Skeletal muscle tissue (tissue), 4 donors: ENCODE measurements around the gene CASP1. TPM values are rescaled to one million over a fixed set of nuclear protein-coding genes. Genes with fewer than 3 reads are reported as not detected.

Experiments
- H3K27ac ChIP-seq: one replicate; pipeline ENCODE4 v1.7.0; 2013; ENCODE audit warnings: mild to moderate bottlenecking, low read depth, low read length, inconsistent platforms
- H3K27me3 ChIP-seq, 3 donors: one replicate each; pipeline ENCODE4 v1.7.0; 2013; ENCODE audit warnings: low read length in 3 of 3; ENCODE audit not compliant: control insufficient read depth in 3 of 3, insufficient read depth in 3 of 3
- H3K36me3 ChIP-seq, 3 donors: one replicate each; pipeline ENCODE4 v1.7.0; 2013; ENCODE audit warnings: low read length in 3 of 3; ENCODE audit not compliant: control insufficient read depth in 3 of 3, insufficient read depth in 3 of 3
- H3K4me1 ChIP-seq, 3 donors: one replicate each; pipeline ENCODE4 v1.7.0; 2013; ENCODE audit warnings: low read length in 3 of 3, mild to moderate bottlenecking in 3 of 3; ENCODE audit not compliant: control insufficient read depth in 3 of 3, insufficient read depth in 3 of 3
- H3K4me3 ChIP-seq, 3 donors: one replicate each; pipeline ENCODE4 v1.7.0; 2013; ENCODE audit warnings: low read length in 3 of 3
- H3K9ac ChIP-seq, 3 donors: one replicate each; pipeline ENCODE4 v1.7.0; 2013; ENCODE audit warnings: low read length in 3 of 3, mild to moderate bottlenecking in 3 of 3, moderate library complexity in 2 of 3, low read depth in 1 of 3
- H3K9me3 ChIP-seq, 3 donors: one replicate each; pipeline ENCODE4 v1.7.0; 2013; ENCODE audit warnings: low read length in 3 of 3; ENCODE audit not compliant: control insufficient read depth in 3 of 3
- total RNA-seq: library from RNA; depleted of rRNA; stranded (reverse); fragments of >200 nt; gene quantifications from one replicate; pipeline ENCODE4 v1.2.3, GENCODE V29; 2014
- donor health status: Osteomylitis.

Gene CASP1
- total RNA-seq, 1 donor from 2014 or later, result 11.5 TPM

DNA sequence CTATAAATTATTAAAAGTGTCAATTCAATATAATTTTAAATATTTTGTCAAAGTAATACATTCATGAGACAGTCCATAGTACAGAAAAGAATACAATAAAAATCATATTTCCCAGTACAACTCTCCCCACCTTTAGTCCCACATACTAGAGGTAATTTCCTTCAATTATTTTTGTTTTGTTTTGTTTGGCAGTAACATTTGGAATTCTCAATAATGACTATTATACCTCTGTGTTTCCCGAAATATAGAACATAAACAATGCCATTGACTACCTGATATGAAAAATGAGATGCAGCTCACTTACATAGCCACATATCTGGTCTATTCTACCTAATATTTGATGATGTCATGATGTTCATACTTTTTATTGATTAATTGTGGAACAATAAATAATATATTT is 42.2 kb downstream of the CASP1 start:
- no peaks in the 10 kb centered on the region for H3K27me3 ChIP-seq

DNA sequence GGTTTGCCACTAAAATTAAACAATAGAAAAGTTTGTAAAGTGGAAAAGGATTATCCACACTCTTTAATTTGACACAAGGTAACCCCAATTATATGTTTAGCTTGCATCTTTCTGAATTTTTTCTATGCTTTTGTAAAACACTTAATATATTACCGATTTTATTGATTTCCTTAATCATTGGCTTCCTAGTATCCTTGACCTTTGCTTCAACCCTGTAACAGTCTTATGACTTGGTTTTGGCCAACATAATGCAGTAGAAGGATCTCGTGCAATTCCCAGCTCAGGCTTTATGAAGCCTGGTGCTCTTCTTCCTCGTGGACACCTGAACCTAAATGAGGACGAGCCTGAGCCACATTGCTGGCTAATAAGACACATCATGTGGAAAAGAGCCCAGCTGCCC is 43.0 kb downstream of the CASP1 start:
- no peak overlapping the region for H3K4me3 ChIP-seq
- H3K9me3 ChIP-seq, result peaks cover 0 to 2% (median 0%) of the 10 kb centered on the region in 3 donors
- no peaks in the 10 kb centered on the region for H3K36me3 ChIP-seq
- H3K9ac ChIP-seq, result no peak overlapping the region
- no peaks in the 10 kb centered on the region for H3K4me1 ChIP-seq
- no peaks in the 10 kb centered on the region for H3K27me3 ChIP-seq
- H3K27ac ChIP-seq, result no peak overlapping the region

More for the DNA sequence above, 42.2 kb downstream of the CASP1 start:
- Histone ChIP-seq H3K9me3 (peaks cover 0 to 2% (median 0%) of the 10 kb centered on the region in 3 donors), H3K9ac (no peak overlapping the region), H3K27ac (no peak overlapping the region), H3K4me3 (no peak overlapping the region), H3K36me3 (no peaks in the 10 kb centered on the region), H3K4me1 (no peaks in the 10 kb centered on the region)

DNA sequence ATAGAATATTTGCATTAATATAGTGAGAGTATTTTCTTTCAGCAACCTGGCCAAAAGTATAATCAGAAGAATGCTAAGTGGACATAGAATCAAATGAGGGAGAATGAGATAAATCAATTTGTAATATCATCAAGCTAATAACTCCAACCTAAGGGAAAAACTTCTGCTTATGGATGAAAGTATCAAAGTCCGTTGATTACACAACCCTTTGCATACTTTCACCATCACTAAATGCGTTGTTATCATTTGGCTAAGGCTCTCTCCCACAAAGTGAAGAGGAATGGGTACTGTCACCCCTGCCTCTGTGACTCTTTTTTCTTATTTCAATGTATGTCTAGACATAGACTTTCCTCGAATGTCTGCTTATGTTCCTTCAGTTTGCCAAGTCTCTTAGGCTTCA is 50.1 kb downstream of the CASP1 start:
- H3K9ac ChIP-seq, result no peak overlapping the region
- H3K36me3 ChIP-seq, result no peaks in the 10 kb centered on the region
- no peak overlapping the region for H3K4me3 ChIP-seq
- H3K27me3 ChIP-seq, result no peaks in the 10 kb centered on the region
- peaks cover 0 to 2% (median 0%) of the 10 kb centered on the region in 3 donors for H3K9me3 ChIP-seq
- H3K4me1 ChIP-seq, result no peaks in the 10 kb centered on the region
- H3K27ac ChIP-seq, result no peak overlapping the region

DNA sequence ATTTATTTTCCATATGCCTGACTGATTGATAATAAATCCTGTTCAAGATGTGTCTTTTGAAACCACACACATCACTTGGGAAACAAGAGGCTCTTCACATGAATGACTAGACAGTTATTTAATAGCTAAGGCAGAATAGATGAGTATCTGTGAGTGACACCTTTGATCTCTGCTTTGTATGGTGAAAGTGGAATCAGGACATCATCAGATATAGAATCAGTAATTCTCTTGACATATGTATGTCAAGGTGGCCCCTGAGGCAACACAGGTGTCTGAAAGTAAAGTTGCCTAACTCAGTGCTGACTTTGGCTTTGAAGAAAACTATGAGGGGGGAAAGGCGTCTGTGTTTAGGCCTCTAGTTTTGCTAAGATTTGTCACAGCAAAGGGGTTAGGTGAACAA is 55.1 kb downstream of the CASP1 start:
- Histone ChIP-seq H3K4me1 (no peaks in the 10 kb centered on the region), H3K9ac (no peak overlapping the region), H3K27me3 (no peaks in the 10 kb centered on the region), H3K36me3 (no peaks in the 10 kb centered on the region), H3K9me3 (no peaks in the 10 kb centered on the region), H3K4me3 (no peak overlapping the region), H3K27ac (no peak overlapping the region)

Other genes starting within 250 kb of the CASP1 start
- 0.52 TPM for gene CASP12, start 136.7 kb downstream of the CASP1 start, total RNA-seq
- 38.1 TPM for gene CASP4, start 66.6 kb downstream of the CASP1 start, total RNA-seq
- 0.52 TPM for gene CASP5, start 12.0 kb downstream of the CASP1 start, total RNA-seq
- 4.2 TPM for gene CARD16, start 10.2 kb upstream of the CASP1 start, total RNA-seq
- gene CARD18, start 104.6 kb upstream of the CASP1 start, total RNA-seq, result not detected